ENCODE measurements around the gene HOXD8. TPM values are rescaled to one million over a fixed set of nuclear protein-coding genes. Genes with fewer than 3 reads are reported as not detected.

The HOXD8 gene
- total RNA-seq, 1 donor from 2014 or later: not detected

GRCh38 chr2:176107731-176108181 is 21.7 kb upstream of the HOXD8 start:
- Mint-ChIP-seq H3K36me3 (ENCODE audit: low read depth) (peaks cover 3% of the 10 kb centered on the region), H3K4me1 (ENCODE audit: low read depth) (peaks cover 34% of the 10 kb centered on the region), H3K27ac (ENCODE audit: unreplicated experiment) (no peak overlapping the region), H3K27me3 (ENCODE audit: low read depth) (peaks cover 80% of the 10 kb centered on the region), H3K4me3 (ENCODE audit: unreplicated experiment) (no peak overlapping the region), H3K9me3 (ENCODE audit: low read depth) (no peaks in the 10 kb centered on the region)
- no peak for TF ChIP-seq CTCF (IDR thresholded peaks at IDR 0.05)
- DNase-seq (ENCODE audit: low spot score): no peak

GRCh38 chr2:176109192-176109901 is 20.2 kb upstream of the HOXD8 start:
- H3K4me3 Mint-ChIP-seq (ENCODE audit: unreplicated experiment): no peak overlapping the region
- peaks cover 81% of the 10 kb centered on the region for H3K27me3 Mint-ChIP-seq (ENCODE audit: low read depth)
- no peaks in the 10 kb centered on the region for H3K9me3 Mint-ChIP-seq (ENCODE audit: low read depth)
- no peak overlapping the region for H3K27ac Mint-ChIP-seq (ENCODE audit: unreplicated experiment)
- peaks cover 30% of the 10 kb centered on the region for H3K4me1 Mint-ChIP-seq (ENCODE audit: low read depth)
- no peak for TF ChIP-seq CTCF (IDR thresholded peaks at IDR 0.05)
- DNase-seq (ENCODE audit: low spot score): no peak
- H3K36me3 Mint-ChIP-seq (ENCODE audit: low read depth): peaks cover 3% of the 10 kb centered on the region

- no peak for TF ChIP-seq CTCF (IDR thresholded peaks at IDR 0.05)
- no peak for DNase-seq (ENCODE audit: low spot score)
- Mint-ChIP-seq H3K4me1 (ENCODE audit: low read depth) (peaks cover 25% of the 10 kb centered on the region), H3K27me3 (ENCODE audit: low read depth) (peaks cover 81% of the 10 kb centered on the region), H3K27ac (ENCODE audit: unreplicated experiment) (no peak overlapping the region), H3K4me3 (ENCODE audit: unreplicated experiment) (no peak overlapping the region), H3K36me3 (ENCODE audit: low read depth) (peaks cover 3% of the 10 kb centered on the region), H3K9me3 (ENCODE audit: low read depth) (no peaks in the 10 kb centered on the region)
Measured at GRCh38 chr2:176109946-176110345, 19.6 kb upstream of the HOXD8 start.

GRCh38 chr2:176110415-176111308 is 18.8 kb upstream of the HOXD8 start:
- TF ChIP-seq CTCF (IDR thresholded peaks at IDR 0.05): no peak
- H3K9me3 Mint-ChIP-seq (ENCODE audit: low read depth): no peaks in the 10 kb centered on the region
- H3K4me3 Mint-ChIP-seq (ENCODE audit: unreplicated experiment): no peak overlapping the region
- peaks cover 22% of the 10 kb centered on the region for H3K4me1 Mint-ChIP-seq (ENCODE audit: low read depth)
- H3K27ac Mint-ChIP-seq (ENCODE audit: unreplicated experiment): no peak overlapping the region
- peaks cover 81% of the 10 kb centered on the region for H3K27me3 Mint-ChIP-seq (ENCODE audit: low read depth)
- H3K36me3 Mint-ChIP-seq (ENCODE audit: low read depth): peaks cover 3% of the 10 kb centered on the region
- no peak for DNase-seq (ENCODE audit: low spot score)

- no peak overlapping the region for H3K27ac Mint-ChIP-seq (ENCODE audit: unreplicated experiment)
- H3K4me3 Mint-ChIP-seq (ENCODE audit: unreplicated experiment): no peak overlapping the region
- TF ChIP-seq CTCF (IDR thresholded peaks at IDR 0.05): peak; percentile 77
- peaks cover 17% of the 10 kb centered on the region for H3K4me1 Mint-ChIP-seq (ENCODE audit: low read depth)
- DNase-seq (ENCODE audit: low spot score): no peak
- no peaks in the 10 kb centered on the region for H3K9me3 Mint-ChIP-seq (ENCODE audit: low read depth)
- H3K27me3 Mint-ChIP-seq (ENCODE audit: low read depth): peaks cover 80% of the 10 kb centered on the region
- peaks cover 1% of the 10 kb centered on the region for H3K36me3 Mint-ChIP-seq (ENCODE audit: low read depth)
Measured at GRCh38 chr2:176111309-176111663, 18.2 kb upstream of the HOXD8 start.
